B cell (primary cell): ENCODE data around the gene EAPP. TPM values are rescaled to one million over a fixed set of nuclear protein-coding genes. Genes with fewer than 3 reads are reported as not detected.

Experiments used
- ATAC-seq: fragments of 200-7000 bp; cut with Tn5 transposase; one replicate; pipeline ENCODE4 v1.10.0; 2021; ENCODE audit warnings: low read depth, mild to moderate bottlenecking, moderate number of reproducible peaks, moderate library complexity
- CTCF ChIA-PET: fragments of 350-600 bp; sonication (Branson Sonifier 250); formaldehyde crosslinking; loops from one replicate; lab custom pipeline; 2021; ENCODE audit warnings: antibody characterized with exemption, inconsistent platforms; lab: Charles Lee
- POLR2A ChIA-PET: fragments of 350-600 bp; sonication (Branson Sonifier 250); formaldehyde crosslinking; loops from one replicate; lab custom pipeline; 2021; ENCODE audit warnings: antibody characterized with exemption; lab: Charles Lee
- DNase-seq: peaks from one replicate; pipeline ENCODE4 v3.0.0; 2013
- H2AFZ ChIP-seq: 2 replicates; pipeline ENCODE4 v1.6.1; 2012; ENCODE audit warnings: mild to moderate bottlenecking, low read depth, low read length; ENCODE audit not compliant: insufficient read depth, poor library complexity, severe bottlenecking
- H3K27ac ChIP-seq, 2 donors: 1 replicate in 1 of 2; 2 replicates in 1 of 2; pipeline ENCODE4 v1.5.1; 2012 to 2013; ENCODE audit warnings: low read length in 2 of 2, mild to moderate bottlenecking in 2 of 2, moderate library complexity in 1 of 2
- H3K27me3 ChIP-seq, 4 experiments: fragments of 200-600 bp in 1 of 4; sonication (generic) in 1 of 4; replicated peaks in 1 of 4; 1 replicate in 2 of 4; 2 replicates in 2 of 4; pipeline versions ENCODE4 v1.6.1 to v1.7.0; 2013 to 2016; ENCODE audit warnings: low read length in 3 of 4, mild to moderate bottlenecking in 2 of 4, mixed read lengths in 1 of 4, moderate library complexity in 1 of 4; ENCODE audit not compliant: insufficient read depth in 4 of 4, control insufficient read depth in 3 of 4; ENCODE audit errors: control extremely low read depth in 1 of 4
- H3K36me3 ChIP-seq, 2 experiments: replicated peaks in 1 of 2; 1 replicate in 1 of 2; 2 replicates in 1 of 2; pipeline versions ENCODE4 v1.6.1 to v1.7.1; 2013; ENCODE audit warnings: low read length in 1 of 2; ENCODE audit not compliant: insufficient read depth in 2 of 2, control insufficient read depth in 1 of 2; ENCODE audit errors: control extremely low read depth in 1 of 2, extremely low read depth in 1 of 2
- H3K4me1 ChIP-seq, 2 donors: fragments of 200-600 bp in 1 of 2; sonication (generic) in 1 of 2; 1 replicate in 1 of 2; 2 replicates in 1 of 2; pipeline versions ENCODE4 v1.5.1 to v1.6.1; 2013 to 2017; ENCODE audit warnings: low read length in 2 of 2; ENCODE audit not compliant: control insufficient read depth in 2 of 2, insufficient read depth in 2 of 2
- H3K4me2 ChIP-seq: replicated peaks from 2 replicates; pipeline ENCODE3; 2012; ENCODE audit warnings: mild to moderate bottlenecking, low read depth, low read length; ENCODE audit not compliant: poor library complexity, severe bottlenecking
- H3K4me3 ChIP-seq, 5 experiments: fragments of 200-600 bp in 1 of 5; sonication (generic) in 1 of 5; 1 replicate in 3 of 5; 2 replicates in 2 of 5; pipeline versions ENCODE4 v1.5.1 to v1.7.0; 2011 to 2016; ENCODE audit warnings: low read length in 4 of 5, mild to moderate bottlenecking in 4 of 5, low read depth in 2 of 5, control low read depth in 1 of 5, moderate library complexity in 1 of 5; ENCODE audit not compliant: insufficient read depth in 1 of 5; ENCODE audit errors: control extremely low read depth in 1 of 5, extremely low read depth in 1 of 5
- H3K79me2 ChIP-seq: fragments of 200-600 bp; sonication (generic); one replicate; pipeline ENCODE4 v1.6.0; 2016; ENCODE audit warnings: low read length; ENCODE audit not compliant: control insufficient read depth, insufficient read depth
- H3K9ac ChIP-seq: fragments of 200-600 bp; sonication (generic); 2 replicates; pipeline ENCODE4 v1.6.1; 2017; ENCODE audit warnings: mild to moderate bottlenecking, low read length, moderate library complexity
- H3K9me3 ChIP-seq, 3 donors: one replicate each; pipeline versions ENCODE4 v1.6.1 to v1.7.1; 2013; ENCODE audit warnings: low read length in 2 of 3; ENCODE audit not compliant: control insufficient read depth in 2 of 3, insufficient read depth in 1 of 3; ENCODE audit errors: control extremely low read depth in 1 of 3
- H4K20me1 ChIP-seq: 2 replicates; pipeline ENCODE4 v1.6.0; 2012; ENCODE audit warnings: mild to moderate bottlenecking, low read length; ENCODE audit not compliant: insufficient read depth, control insufficient read depth, poor library complexity, severe bottlenecking
- H3K27ac Mint-ChIP-seq: one replicate; pipeline ENCODE4 v1.8.0; 2021; ENCODE audit warnings: mixed read lengths
- H3K27me3 Mint-ChIP-seq: one replicate; pipeline ENCODE4 v1.8.0; 2021; ENCODE audit warnings: mixed read lengths
- H3K4me1 Mint-ChIP-seq: one replicate; pipeline ENCODE4 v1.8.0; 2021; ENCODE audit warnings: mixed read lengths
- H3K4me3 Mint-ChIP-seq: one replicate; pipeline ENCODE4 v1.8.0; 2021; ENCODE audit warnings: mixed read lengths
- H3K9me3 Mint-ChIP-seq: one replicate; pipeline ENCODE4 v1.8.0; 2022; ENCODE audit warnings: mixed read lengths; ENCODE audit not compliant: insufficient read depth
- EZH2 ChIP-seq: IDR thresholded peaks from 2 replicates; pipeline ENCODE4 v1.6.1; 2012; ENCODE audit warnings: borderline replicate concordance, low read depth, mild to moderate bottlenecking, moderate library complexity, low read length; ENCODE audit not compliant: insufficient read depth, poor library complexity, severe bottlenecking
- WGBS: methylation state at CpG from one replicate; pipeline ENCODE4 v1.1.5; 2013; ENCODE audit warnings: missing lambda C conversion rate; ENCODE audit not compliant: insufficient coverage; 5-methylcytosine and 5-hydroxymethylcytosine counted together
- intact Hi-C: fragments of 100-400 bp; cut with micrococcal nuclease; formaldehyde crosslinking; loops from one replicate; pipeline ENCODE4 v1.10.0; 2022
- polyA plus RNA-seq: library from polyadenylated mRNA; depleted of rRNA; stranded (reverse); fragments of >200 nt; gene quantifications from 2 replicates; pipeline ENCODE4 v1.2.3, GENCODE V29; 2012
- total RNA-seq, 2 donors: library from RNA; stranded (reverse); fragments of 120-200 nt in 1 of 2; gene quantifications; 1 replicate in 1 of 2; 2 replicates in 1 of 2; pipeline versions ENCODE4 v1.2.3 to v1.2.4, GENCODE V29; 2013 to 2022
- TF ChIP-seq, protein P1 (sequence below): fragments of 200-600 bp; IDR thresholded peaks from one replicate; pipeline ENCODE4 v1.8.0; 2022; ENCODE audit warnings: antibody characterized with exemption, mild to moderate bottlenecking

The EAPP gene
- total and polyA plus RNA-seq, 2 donors (not counting 1 experiment from before 2014, with no cell fraction given), result 36.2 to 58.0 TPM

GRCh38 chr14:34489324-34489723 lies 50.2 kb downstream of the EAPP start:
- Histone ChIP-seq H3K9me3 (no peaks in the 10 kb centered on the region), H3K4me2 (no peak overlapping the region), H4K20me1 (no peaks in the 10 kb centered on the region), H3K4me1 (no peaks in the 10 kb centered on the region), H2AFZ (no peak overlapping the region), H3K79me2 (no peaks in the 10 kb centered on the region), H3K4me3 (no peak overlapping the region), H3K9ac (no peak overlapping the region), H3K27me3 (no peaks in the 10 kb centered on the region), H3K27ac (no peak overlapping the region), H3K36me3 (no peaks in the 10 kb centered on the region)
- CTCF ChIA-PET, result no interaction called here
- intact Hi-C loops, result no loop called here
- H3K27me3 Mint-ChIP-seq, result peaks cover 6% of the 10 kb centered on the region
- H3K27ac Mint-ChIP-seq, result no peak overlapping the region
- no peak for TF ChIP-seq EZH2
- TF ChIP-seq, protein P1, sequence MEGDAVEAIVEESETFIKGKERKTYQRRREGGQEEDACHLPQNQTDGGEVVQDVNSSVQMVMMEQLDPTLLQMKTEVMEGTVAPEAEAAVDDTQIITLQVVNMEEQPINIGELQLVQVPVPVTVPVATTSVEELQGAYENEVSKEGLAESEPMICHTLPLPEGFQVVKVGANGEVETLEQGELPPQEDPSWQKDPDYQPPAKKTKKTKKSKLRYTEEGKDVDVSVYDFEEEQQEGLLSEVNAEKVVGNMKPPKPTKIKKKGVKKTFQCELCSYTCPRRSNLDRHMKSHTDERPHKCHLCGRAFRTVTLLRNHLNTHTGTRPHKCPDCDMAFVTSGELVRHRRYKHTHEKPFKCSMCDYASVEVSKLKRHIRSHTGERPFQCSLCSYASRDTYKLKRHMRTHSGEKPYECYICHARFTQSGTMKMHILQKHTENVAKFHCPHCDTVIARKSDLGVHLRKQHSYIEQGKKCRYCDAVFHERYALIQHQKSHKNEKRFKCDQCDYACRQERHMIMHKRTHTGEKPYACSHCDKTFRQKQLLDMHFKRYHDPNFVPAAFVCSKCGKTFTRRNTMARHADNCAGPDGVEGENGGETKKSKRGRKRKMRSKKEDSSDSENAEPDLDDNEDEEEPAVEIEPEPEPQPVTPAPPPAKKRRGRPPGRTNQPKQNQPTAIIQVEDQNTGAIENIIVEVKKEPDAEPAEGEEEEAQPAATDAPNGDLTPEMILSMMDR, result no peak
- POLR2A ChIA-PET, result no interaction called here
- no peaks in the 10 kb centered on the region for H3K4me1 Mint-ChIP-seq
- ATAC-seq, result no peak
- H3K4me3 Mint-ChIP-seq, result no peak overlapping the region
- H3K9me3 Mint-ChIP-seq, result no peaks in the 10 kb centered on the region
- WGBS, result 63% methylated on average over 1 of the region's 1 CpG
- DNase-seq, result no peak

- 100% methylated on average over 3 of the region's 7 CpGs for WGBS
- H3K27me3 Mint-ChIP-seq, result peaks cover 6% of the 10 kb centered on the region
- Histone ChIP-seq H3K4me2 (no peak overlapping the region), H2AFZ (no peak overlapping the region), H3K79me2 (no peaks in the 10 kb centered on the region), H4K20me1 (no peaks in the 10 kb centered on the region), H3K9me3 (no peaks in the 10 kb centered on the region), H3K4me1 (no peaks in the 10 kb centered on the region), H3K27me3 (no peaks in the 10 kb centered on the region), H3K9ac (no peak overlapping the region), H3K27ac (no peak overlapping the region), H3K4me3 (no peak overlapping the region), H3K36me3 (no peaks in the 10 kb centered on the region)
- no peak for DNase-seq
- H3K9me3 Mint-ChIP-seq, result no peaks in the 10 kb centered on the region
- no peak overlapping the region for H3K4me3 Mint-ChIP-seq
- TF ChIP-seq EZH2, result no peak
- TF ChIP-seq, protein P1, result no peak
- CTCF ChIA-PET, result no interaction called here
- POLR2A ChIA-PET, result no interaction called here
- no peak for ATAC-seq
- intact Hi-C loops, result no loop called here
- H3K27ac Mint-ChIP-seq, result no peak overlapping the region
- no peaks in the 10 kb centered on the region for H3K4me1 Mint-ChIP-seq
These were observed 51.0 kb downstream of the EAPP start for GRCh38 chr14:34488528-34488927.
